Measurements from ENCODE around the gene NSD1.
"Not testable (repeated sequence)": the region's sequence is repeated elsewhere in the genome, so short reads cannot be mapped to it uniquely, and the experiment has no call there.

The NSD1 gene

GRCh38 chr5:177232358-177232757 is 98.8 kb downstream of the NSD1 start:
- DNase-seq (ENCODE audit: low spot score) = no peak

DNA sequence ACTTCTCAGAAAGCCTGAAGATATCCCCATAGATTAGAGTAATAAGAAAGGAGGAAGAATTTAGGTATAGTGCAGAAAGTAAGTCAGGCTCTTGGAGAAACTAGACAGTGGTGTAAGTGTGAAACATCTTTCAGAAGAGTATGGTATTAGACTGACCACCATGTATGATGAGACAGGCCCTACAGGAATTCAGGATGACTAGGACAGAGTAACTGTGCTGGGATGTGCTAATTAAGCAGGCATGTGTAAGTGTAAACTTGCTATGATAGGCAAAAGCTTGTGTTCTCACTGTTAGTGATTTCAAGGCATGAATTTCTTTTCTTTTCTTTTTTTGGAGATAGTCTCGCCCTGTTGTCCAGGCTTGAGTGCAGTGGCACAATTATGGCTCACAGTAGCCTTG is 99.2 kb downstream of the NSD1 start:
- DNase-seq (ENCODE audit: low spot score) = no peak

DNA sequence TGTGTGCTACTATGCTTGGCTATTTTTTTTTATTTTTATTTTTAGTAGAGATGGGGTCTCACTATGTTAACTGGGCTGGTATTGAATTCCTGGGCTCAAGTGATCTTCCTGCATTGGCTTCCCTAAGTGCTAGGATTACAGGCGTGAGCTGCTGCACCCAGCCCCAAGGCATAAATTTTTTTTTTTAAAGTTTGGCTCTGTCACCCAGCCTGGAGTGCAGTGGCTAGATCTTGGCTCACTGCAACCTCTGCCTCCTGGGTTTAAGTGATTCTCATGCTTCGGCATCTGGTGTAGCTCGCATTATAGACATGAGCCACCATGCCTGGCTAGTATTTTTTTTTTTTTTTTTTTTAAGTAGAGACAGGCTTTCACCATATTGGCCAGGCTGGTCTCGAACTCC is 99.6 kb downstream of the NSD1 start:
- DNase-seq (ENCODE audit: low spot score) = no peak

DNA sequence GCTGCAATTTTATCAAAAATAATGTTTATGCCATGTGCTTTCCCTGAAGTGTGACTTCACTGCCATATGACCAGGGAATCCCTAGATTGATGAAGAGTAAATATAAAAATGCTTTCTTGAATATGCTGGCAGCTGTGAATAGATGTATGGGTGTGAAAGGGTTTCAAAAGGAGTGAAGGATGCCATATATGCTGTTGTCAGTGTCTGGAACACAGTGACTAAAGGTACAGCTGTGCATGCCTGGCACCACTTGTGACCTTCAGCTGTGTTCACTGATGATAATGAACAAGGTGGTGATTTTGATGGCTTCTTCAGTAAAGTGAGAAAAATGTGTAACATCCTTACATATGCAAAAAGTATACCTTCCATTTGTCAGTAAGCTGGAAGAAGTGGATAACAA is 100.2 kb downstream of the NSD1 start:
- DNase-seq (ENCODE audit: low spot score) = no peak

GRCh38 chr5:177234841-177235240 is 101.3 kb downstream of the NSD1 start:
- DNase-seq (ENCODE audit: low spot score) = no peak

DNA sequence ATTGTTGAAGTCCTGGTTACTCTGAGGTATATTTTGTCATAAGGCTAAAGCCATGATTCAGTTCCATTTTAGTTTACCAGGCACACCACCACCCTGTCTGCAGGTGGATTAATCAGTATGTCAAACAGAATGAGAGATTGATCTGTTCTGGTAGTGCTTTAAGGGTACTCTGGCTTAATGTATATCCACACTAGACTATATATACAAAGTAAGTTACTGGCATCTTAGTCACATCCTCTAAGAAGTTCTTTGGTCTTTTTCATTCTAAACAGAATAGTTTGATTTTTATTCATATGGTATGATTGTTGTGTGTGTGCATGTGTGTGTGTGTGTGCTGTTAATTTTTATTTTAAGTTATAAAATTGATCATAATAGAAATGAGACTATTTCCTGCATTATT is 108.2 kb downstream of the NSD1 start:
- no peak for DNase-seq (ENCODE audit: low spot score)

DNA sequence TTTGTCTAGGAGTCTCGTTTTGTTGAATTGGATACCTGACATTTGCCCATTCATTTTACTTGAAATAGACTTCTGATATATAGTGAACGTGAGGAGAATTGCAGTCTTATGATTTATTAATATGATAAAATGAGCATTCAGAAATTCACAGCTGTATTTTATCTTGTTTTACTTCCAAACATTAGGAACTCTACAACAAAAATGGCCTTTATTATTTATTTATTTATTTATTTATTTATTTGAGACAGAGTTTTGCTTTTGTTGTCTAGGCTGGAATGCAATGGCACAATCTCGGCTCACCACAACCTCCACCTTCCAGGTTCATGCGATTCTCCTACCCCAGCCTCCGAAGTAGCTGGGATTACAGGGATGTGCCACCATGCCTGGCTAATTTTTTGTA is 108.7 kb downstream of the NSD1 start:
- DNase-seq (ENCODE audit: low spot score) = no peak

DNA sequence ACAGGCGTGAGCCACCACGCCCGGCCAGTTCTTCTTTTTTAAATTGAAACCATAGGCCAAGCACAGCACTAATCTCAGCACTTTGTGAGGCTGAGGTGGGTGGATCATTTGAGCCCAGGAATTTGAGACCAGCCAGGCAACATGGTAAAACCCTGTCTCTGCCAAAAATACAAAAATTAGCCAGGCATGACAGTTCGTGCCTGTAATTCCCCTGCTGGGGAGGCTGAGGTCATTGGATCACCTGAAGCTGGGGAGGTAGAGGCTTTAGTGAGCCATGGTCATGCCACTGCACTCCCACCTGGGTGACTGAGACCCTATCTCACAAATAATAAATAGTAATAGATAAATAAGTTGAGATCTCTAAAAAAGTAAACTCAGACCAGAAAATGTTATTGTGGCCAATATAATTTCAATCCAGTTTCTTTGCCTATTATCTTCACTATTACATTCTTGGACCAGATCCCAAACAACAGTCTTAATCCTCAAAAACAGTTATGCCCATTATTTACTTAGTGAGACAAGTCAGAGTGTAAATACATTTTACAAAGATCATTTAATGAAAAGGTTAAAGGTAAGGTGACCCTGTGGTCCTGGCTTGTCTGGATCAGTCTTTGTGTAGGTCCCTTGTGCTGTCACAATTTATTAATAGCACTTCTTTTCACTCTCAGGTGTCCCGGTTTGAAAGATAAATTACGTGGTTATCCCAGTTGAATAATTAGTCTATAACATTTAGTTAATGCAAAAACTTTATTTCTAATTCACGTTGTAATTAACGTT is 116.4 kb downstream of the NSD1 start:
- DNase-seq (ENCODE audit: low spot score) = no peak

- no peak for DNase-seq (ENCODE audit: low spot score)
Observed at GRCh38 chr5:177253252-177253651, 119.7 kb downstream of the NSD1 start.

DNA sequence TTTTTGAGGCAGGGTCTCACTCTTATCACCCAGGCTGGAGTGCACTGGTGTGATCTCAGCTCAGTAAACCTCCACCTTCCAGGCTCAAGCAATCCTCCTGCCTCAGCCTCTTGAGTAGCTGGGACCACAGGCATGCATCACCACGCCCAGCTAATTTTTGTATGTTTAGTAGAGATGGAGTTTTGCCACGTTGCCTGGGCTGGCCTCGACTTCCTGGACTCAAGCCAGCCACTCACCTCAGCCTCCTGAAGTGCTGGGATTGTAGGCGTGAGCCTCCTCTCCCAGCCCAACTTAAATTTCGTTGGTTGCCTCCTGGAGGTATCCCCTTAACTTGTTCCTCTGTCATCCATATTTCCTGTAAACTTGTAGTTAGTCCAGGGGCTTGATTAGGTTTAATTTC is 122.7 kb downstream of the NSD1 start:
- DNase-seq (ENCODE audit: low spot score) = no peak

DNA sequence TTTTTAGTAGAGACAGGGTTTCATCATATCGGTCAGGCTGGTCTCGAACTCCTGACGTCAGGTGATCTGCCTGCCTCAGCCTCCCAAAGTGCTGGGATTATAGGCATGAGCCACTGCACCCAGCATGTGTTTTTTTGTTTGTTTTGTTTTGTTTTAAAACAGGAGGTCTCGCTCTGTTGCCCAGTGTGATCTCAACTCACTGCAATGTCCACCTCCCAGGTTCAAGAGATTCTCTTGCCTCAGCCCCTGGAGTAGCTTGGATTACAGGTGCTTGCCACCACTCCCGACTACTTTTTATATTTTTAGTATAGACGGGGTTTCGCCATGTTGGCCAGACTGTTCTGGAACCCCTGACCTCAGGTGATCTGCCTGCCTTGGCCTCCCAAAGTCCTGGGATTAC is 125.1 kb downstream of the NSD1 start:
- not testable (repeated sequence) for DNase-seq (ENCODE audit: low spot score)

GRCh38 chr5:177260961-177261360 is 127.4 kb downstream of the NSD1 start:
- no peak for DNase-seq (ENCODE audit: low spot score)

GRCh38 chr5:177261510-177261909 is 127.9 kb downstream of the NSD1 start:
- no peak for DNase-seq (ENCODE audit: low spot score)

DNA sequence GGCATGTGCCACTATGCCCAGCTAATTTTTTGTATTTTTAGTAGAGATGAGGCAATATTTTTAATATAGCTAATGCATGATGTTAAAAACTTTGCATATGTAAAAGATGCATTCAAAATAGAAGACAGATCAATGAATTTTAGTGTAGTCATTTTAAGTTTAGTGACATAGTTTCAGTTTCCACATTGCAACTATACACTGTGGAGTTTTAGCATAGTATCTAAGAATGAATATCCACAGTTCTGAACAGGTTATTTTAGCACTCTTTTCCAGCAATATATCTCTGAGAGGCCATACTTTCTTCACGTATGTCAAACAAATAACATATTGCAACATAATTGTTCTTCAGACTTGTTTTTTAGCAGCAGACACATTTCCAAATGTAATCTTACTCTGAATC is 130.6 kb downstream of the NSD1 start:
- DNase-seq (ENCODE audit: low spot score) = no peak

- no peak for DNase-seq (ENCODE audit: low spot score)
Observed at GRCh38 chr5:177265395-177265794, 131.8 kb downstream of the NSD1 start.

DNA sequence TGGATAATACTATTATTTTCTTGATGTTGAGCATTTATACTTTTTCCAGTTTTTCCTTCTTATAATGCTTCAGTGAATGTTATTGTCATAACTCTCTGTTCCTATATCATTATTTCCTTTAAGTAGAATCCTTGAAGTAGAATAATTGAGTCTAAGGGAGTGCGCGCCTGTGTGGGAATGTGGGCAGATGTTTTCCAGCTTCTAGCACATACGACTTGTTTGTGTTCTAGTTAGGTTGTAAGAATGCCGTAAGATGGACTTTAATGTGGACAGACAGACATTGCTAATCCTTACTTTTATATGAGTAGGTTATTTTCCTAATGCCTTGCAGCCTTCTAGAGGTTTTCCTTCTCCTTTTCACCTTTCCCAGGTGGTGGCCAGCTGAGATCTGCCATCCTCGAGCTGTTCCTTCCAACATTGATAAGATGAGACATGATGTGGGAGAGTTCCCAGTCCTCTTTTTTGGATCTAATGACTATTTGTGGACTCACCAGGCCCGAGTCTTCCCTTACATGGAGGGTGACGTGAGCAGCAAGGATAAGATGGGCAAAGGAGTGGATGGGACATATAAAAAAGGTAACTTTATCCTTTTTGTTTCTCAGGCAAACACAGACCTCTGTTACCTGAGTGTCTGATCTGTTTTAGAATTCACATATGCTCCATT is 135.8 kb downstream of the NSD1 start:
- DNase-seq (ENCODE audit: low spot score) = no peak

DNA sequence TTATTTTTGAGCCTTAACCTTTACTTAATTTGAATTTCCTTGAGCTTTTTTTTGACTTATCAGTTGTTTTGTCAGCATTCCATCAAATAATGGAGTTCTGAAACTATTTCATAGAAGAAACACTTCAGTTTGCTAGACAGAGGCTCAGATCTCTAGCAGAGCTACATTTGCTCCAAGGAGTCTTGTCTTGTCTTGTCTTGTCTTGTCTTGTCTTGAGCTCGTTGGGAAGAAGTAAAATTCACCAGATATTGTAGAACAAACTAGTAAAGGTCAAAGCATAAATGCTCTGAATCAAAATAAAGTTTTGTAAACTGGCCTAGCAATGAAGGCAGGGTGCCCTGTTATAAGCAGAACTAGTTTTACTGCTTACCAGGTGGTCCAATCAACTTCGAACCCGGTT is 136.4 kb downstream of the NSD1 start:
- no peak for DNase-seq (ENCODE audit: low spot score)

- DNase-seq (ENCODE audit: low spot score) = no peak
Observed at GRCh38 chr5:177270653-177271052, 137.1 kb downstream of the NSD1 start.

DNA sequence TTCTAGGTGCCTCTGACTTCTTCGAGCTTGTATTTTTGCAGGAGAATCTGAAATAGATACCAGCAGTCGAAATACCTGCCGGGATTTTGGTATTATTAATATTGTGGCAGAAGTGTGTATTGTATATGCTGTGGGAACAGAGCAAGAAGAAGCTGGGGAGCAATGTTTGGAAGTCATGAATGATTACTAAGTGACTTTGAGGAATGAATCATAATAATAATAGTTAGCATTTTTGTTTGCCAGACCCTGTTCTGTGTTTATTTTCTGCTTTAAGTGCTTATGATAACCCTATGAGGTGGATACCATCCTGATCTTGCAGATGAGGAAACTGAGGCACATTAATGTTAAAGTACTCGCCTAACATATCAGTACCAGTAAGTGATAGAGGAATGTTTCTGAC is 137.5 kb downstream of the NSD1 start:
- no peak for DNase-seq (ENCODE audit: low spot score)

DNA sequence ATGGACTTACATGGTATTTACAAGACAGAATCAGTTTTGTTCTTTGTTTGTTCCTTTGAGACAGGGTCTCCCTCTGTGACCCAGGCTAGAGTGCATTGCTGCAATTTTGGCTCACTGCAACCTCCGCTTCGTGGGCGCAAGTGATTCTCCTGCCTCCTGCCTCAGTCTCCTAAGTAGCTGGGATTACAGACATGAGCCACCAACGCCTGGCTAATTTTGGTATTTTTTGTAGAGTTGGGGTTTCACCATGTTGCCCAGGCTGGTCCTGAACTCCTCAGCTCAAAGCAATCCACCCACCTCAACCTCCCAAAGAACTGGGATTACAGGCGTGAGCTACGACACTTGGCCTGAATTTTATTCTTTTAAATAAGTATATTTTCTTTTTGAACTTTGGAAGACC is 142.3 kb downstream of the NSD1 start:
- no peak for DNase-seq (ENCODE audit: low spot score)

- DNase-seq (ENCODE audit: low spot score) = no peak
Observed at GRCh38 chr5:177276886-177277285, 143.3 kb downstream of the NSD1 start.

- no peak for DNase-seq (ENCODE audit: low spot score)
Observed at GRCh38 chr5:177288191-177288590, 154.6 kb downstream of the NSD1 start.

DNA sequence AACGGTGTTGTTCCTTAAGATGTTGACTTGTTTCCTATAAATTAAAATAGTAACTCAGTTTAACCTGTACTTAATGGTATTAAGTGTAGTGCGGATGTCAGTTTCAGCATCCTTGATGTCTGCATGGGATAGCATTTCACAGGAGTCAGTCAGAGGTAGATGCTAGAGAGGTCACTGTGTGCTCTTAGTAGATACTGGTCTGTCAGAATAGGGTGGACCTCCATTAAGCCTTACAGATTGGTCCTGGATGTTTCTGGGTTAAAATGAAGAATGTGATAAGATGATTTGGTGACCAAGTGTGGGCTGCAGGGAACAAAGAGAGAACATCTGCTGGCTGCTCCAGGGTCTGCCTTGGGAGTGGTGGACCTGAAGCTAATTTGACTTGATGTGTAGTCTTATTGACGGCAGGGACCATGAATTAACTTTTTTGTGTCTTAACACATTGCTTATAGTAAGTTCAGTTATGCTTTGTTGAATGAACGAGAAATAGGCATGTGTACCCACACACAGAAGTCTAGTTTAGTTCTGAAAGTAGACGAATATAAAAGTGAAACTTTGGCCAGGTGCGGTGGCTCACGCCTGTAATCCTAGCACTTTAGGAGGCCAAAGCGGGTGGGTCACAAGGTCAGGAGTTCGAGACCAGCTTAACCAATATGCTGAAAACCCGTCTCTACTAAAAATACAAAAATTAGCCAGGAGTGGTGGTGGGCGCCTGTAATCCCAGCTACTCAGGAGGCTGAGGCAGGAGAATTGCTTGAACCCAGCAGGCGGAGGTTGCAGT is 157.4 kb downstream of the NSD1 start:
- DNase-seq (ENCODE audit: low spot score) = no peak
